Measurements from ENCODE around the gene MAGED4B.
"Not testable (repeated sequence)": the region's sequence is repeated elsewhere in the genome, so short reads cannot be mapped to it uniquely, and the experiment has no call there.

MAGED4B gene, protein sequence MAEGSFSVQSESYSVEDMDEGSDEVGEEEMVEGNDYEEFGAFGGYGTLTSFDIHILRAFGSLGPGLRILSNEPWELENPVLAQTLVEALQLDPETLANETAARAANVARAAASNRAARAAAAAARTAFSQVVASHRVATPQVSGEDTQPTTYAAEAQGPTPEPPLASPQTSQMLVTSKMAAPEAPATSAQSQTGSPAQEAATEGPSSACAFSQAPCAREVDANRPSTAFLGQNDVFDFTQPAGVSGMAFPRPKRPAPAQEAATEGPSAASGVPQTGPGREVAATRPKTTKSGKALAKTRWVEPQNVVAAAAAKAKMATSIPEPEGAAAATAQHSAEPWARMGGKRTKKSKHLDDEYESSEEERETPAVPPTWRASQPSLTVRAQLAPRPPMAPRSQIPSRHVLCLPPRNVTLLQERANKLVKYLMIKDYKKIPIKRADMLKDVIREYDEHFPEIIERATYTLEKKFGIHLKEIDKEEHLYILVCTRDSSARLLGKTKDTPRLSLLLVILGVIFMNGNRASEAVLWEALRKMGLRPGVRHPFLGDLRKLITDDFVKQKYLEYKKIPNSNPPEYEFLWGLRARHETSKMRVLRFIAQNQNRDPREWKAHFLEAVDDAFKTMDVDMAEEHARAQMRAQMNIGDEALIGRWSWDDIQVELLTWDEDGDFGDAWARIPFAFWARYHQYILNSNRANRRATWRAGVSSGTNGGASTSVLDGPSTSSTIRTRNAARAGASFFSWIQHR

DNA sequence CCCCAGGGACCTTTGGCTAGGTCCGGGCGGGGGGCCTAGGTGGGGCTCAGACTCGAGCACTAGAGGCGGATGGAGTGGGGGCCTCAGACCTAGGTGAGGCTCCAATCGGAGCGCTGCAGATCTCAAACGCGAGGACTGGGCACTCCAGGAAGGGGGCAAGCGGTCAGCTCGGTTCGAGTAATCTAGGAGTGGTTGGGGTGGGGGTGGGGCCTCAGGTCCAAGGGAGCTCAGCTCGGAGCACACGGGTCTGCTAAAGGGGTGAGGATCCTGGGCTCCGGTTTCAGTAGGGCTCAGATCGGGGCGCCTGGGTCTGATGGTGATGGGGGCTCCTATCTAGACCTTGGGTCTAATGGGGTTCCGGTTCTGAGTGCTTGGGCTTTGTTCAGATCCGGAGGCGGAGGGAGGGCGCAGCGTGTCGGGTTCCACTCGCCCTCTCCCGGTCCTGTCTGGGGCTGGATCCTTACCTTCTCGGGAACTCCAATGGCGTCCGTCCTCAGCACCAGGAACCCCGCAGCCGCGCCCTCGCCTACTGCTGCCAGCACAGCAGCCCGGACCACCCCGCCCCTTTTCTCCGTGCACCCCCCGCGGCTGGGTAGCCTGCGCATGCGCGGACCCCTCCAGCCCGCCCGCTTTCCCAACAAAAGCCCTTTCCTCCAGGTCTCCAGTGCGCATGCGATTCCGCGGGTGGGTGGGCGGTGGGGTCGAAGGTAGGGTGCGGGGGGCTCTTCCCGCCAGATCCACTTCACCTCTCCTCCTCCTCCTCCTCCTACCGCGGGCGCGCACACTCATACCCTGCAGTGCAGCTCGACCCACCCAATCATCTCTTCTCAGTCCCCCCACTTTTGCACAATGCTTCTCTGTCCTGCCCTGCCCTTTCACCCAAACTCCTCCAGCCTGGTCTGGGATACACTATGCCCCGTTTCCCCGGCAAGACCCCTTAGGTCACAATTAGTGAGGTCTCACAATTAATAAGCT is at the start of gene MAGED4B:
Gene MAGED4B (minus strand): TSS at position 518 of the 975 bp plus-strand sequence. CDS start 1,011 bp downstream, outside the sequence.
- H3K27me3 ChIP-seq (ENCODE audit: control insufficient read depth in 1 of 2, insufficient read depth in 2 of 2, low read length in 2 of 2); H3K4me1 ChIP-seq (ENCODE audit: control insufficient read depth, insufficient read depth, low read length); H3K9me3 ChIP-seq (ENCODE audit: control insufficient read depth in 2 of 2, low read length in 2 of 2); H3K36me3 ChIP-seq (ENCODE audit: control insufficient read depth in 2 of 2, insufficient read depth in 2 of 2, low read length in 2 of 2); H3K27ac ChIP-seq (ENCODE audit: low read length); H3K9ac ChIP-seq (ENCODE audit: low read length in 2 of 2); H3K4me3 ChIP-seq (ENCODE audit: low read length in 2 of 2): not testable (repeated sequence)

DNA sequence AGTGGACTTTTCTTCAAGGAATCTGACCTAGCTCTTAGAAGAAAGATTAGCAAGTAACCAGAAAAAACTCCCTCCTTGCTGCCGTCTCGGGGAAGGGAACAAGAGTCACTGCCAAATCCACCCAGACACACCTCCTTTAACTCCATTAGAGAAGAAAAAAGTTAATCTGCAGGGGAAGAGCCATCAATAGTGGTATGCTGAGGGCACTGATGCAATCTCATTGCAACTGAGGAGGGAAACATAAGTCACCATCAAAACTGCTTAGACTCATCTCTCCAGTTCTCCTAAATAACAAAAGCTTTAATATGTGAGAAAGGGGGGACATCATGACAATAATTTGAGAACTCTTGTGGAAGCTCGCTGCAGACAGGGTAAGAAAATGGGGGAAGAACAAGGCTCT is 49.3 kb upstream of the MAGED4B start:
- Histone ChIP-seq H3K9ac (ENCODE audit: low read length in 2 of 2) (no peak overlapping the region), H3K9me3 (ENCODE audit: control insufficient read depth in 2 of 2, low read length in 2 of 2) (no peaks in the 10 kb centered on the region), H3K4me1 (ENCODE audit: control insufficient read depth, insufficient read depth, low read length) (no peaks in the 10 kb centered on the region), H3K27ac (ENCODE audit: low read length) (no peak overlapping the region), H3K4me3 (ENCODE audit: low read length in 2 of 2) (no peak overlapping the region), H3K36me3 (ENCODE audit: control insufficient read depth in 2 of 2, insufficient read depth in 2 of 2, low read length in 2 of 2) (no peaks in the 10 kb centered on the region), H3K27me3 (ENCODE audit: control insufficient read depth in 1 of 2, insufficient read depth in 2 of 2, low read length in 2 of 2) (no peaks in the 10 kb centered on the region)

DNA sequence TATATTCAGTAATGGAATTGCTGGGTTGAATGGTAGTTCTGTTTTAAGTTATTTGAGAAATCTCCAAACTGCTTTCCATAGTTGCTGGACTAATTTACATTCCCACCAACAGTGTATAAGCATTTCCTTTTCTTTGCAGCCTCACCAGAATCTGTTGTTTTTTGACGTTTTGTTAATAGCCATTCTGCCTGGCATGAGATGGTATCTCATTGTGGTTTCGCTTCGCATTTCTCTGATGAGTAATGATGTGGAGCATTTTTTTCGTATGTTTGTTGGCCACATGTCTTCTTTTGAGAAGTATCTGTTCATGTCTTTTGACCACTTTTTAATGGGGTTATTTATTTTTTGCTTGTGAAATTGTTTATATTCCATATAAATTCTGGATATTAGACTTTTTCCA is 13.6 kb upstream of the MAGED4B start:
- H3K4me1 ChIP-seq (ENCODE audit: control insufficient read depth, insufficient read depth, low read length): no peaks in the 10 kb centered on the region
- no peaks in the 10 kb centered on the region for H3K36me3 ChIP-seq (ENCODE audit: control insufficient read depth in 2 of 2, insufficient read depth in 2 of 2, low read length in 2 of 2)
- no peaks in the 10 kb centered on the region for H3K9me3 ChIP-seq (ENCODE audit: control insufficient read depth in 2 of 2, low read length in 2 of 2)
- no peak overlapping the region for H3K4me3 ChIP-seq (ENCODE audit: low read length in 2 of 2)
- peaks cover 0 to 2% of the 10 kb centered on the region in 2 donors for H3K27me3 ChIP-seq (ENCODE audit: control insufficient read depth in 1 of 2, insufficient read depth in 2 of 2, low read length in 2 of 2)
- no peak overlapping the region for H3K9ac ChIP-seq (ENCODE audit: low read length in 2 of 2)
- H3K27ac ChIP-seq (ENCODE audit: low read length): no peak overlapping the region

DNA sequence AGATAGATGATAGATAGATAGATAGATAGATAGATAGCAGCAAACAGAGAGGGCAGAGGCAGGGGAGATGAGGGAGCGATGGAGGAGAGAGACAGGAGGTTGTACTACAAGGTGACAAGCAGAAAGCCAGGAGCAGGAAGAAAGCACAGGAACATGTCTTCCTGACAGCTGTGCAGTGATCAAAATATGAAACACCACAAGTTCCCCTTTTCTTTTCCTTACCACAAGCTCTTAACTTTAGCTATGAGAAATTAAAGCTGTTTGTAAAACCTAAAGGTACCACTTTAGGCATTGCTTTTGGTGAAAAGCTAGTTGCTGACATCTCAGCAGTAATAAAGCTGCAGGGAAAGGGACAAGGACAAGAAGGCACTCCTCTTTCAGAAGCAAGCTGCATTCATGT is 9.1 kb upstream of the MAGED4B start:
- Histone ChIP-seq H3K27me3 (ENCODE audit: control insufficient read depth in 1 of 2, insufficient read depth in 2 of 2, low read length in 2 of 2) (peaks cover 0 to 4% of the 10 kb centered on the region in 2 donors), H3K4me1 (ENCODE audit: control insufficient read depth, insufficient read depth, low read length) (no peaks in the 10 kb centered on the region), H3K36me3 (ENCODE audit: control insufficient read depth in 2 of 2, insufficient read depth in 2 of 2, low read length in 2 of 2) (no peaks in the 10 kb centered on the region), H3K4me3 (ENCODE audit: low read length in 2 of 2) (no peak overlapping the region), H3K27ac (ENCODE audit: low read length) (no peak overlapping the region), H3K9me3 (ENCODE audit: control insufficient read depth in 2 of 2, low read length in 2 of 2) (no peaks in the 10 kb centered on the region), H3K9ac (ENCODE audit: low read length in 2 of 2) (no peak overlapping the region)

DNA sequence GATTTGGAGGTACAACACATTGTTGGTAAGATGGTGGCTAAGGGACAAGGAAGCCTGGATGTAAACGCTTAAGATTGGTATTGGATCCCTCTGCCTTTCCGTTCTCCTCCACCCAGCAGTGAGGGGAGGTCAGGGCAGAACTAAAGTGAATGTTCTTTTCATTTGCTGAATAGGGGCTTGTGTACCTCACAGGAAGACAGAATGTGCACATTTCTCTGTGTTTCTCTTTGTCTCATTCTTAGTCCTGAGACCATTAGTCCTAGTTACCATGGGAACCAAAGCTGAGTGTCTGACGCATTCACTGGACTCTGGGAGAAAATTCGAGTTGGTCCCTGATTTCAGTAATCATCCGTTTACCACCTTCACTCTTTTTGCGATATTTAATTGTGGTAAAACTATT is 26.7 kb downstream of the MAGED4B start:
- H3K4me3 ChIP-seq (ENCODE audit: low read length in 2 of 2); H3K9ac ChIP-seq (ENCODE audit: low read length in 2 of 2); H3K4me1 ChIP-seq (ENCODE audit: control insufficient read depth, insufficient read depth, low read length); H3K27ac ChIP-seq (ENCODE audit: low read length); H3K9me3 ChIP-seq (ENCODE audit: control insufficient read depth in 2 of 2, low read length in 2 of 2); H3K36me3 ChIP-seq (ENCODE audit: control insufficient read depth in 2 of 2, insufficient read depth in 2 of 2, low read length in 2 of 2): not testable (repeated sequence)
- peaks cover 0 to 12% of the 10 kb centered on the region in 2 donors for H3K27me3 ChIP-seq (ENCODE audit: control insufficient read depth in 1 of 2, insufficient read depth in 2 of 2, low read length in 2 of 2)

DNA sequence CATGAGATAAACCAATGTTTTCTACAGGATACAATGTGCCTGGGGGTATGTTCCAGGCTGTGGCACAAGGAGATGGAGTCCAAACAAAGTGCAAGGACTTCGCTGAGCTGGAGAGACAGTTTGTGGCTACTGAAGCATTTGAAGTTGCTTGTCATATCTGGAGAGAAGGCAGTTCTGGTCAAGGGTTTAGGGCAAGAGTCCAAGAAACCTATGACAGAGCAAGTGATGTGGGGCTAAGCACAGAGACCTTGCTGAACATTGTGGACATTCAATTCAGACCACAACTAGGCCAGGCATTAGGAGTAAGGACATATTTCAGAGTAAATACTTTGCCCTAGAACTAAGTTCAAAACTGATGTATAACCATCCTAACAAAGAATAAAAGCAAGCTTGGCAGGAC is 34.8 kb downstream of the MAGED4B start:
- Histone ChIP-seq H3K9ac (ENCODE audit: low read length in 2 of 2) (no peak overlapping the region), H3K9me3 (ENCODE audit: control insufficient read depth in 2 of 2, low read length in 2 of 2) (no peaks in the 10 kb centered on the region), H3K27ac (ENCODE audit: low read length) (no peak overlapping the region), H3K4me3 (ENCODE audit: low read length in 2 of 2) (no peak overlapping the region), H3K36me3 (ENCODE audit: control insufficient read depth in 2 of 2, insufficient read depth in 2 of 2, low read length in 2 of 2) (no peaks in the 10 kb centered on the region), H3K27me3 (ENCODE audit: control insufficient read depth in 1 of 2, insufficient read depth in 2 of 2, low read length in 2 of 2) (peaks cover 0 to 22% of the 10 kb centered on the region in 2 donors), H3K4me1 (ENCODE audit: control insufficient read depth, insufficient read depth, low read length) (no peaks in the 10 kb centered on the region)

DNA sequence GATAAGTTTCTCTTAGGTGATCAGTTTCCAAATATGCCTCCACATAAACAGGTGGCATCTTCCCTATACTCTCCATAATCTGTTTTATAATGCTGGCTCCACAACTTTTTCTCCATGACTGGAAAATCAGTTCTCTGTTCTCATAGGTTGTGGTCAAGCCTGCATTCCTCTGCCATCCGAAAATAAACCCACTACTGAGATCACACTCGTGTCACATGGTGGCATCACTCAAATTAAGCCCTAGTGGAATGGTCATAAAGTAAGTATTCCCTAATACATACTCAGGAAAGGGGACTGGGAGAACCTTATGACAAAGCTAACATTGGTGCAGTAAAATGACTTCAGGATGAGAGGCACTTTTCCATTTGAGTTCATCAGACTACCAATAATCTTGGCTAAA is 37.6 kb downstream of the MAGED4B start:
- Histone ChIP-seq H3K9ac (ENCODE audit: low read length in 2 of 2) (no peak overlapping the region), H3K27ac (ENCODE audit: low read length) (no peak overlapping the region), H3K9me3 (ENCODE audit: control insufficient read depth in 2 of 2, low read length in 2 of 2) (no peaks in the 10 kb centered on the region), H3K4me1 (ENCODE audit: control insufficient read depth, insufficient read depth, low read length) (no peaks in the 10 kb centered on the region), H3K36me3 (ENCODE audit: control insufficient read depth in 2 of 2, insufficient read depth in 2 of 2, low read length in 2 of 2) (no peaks in the 10 kb centered on the region), H3K27me3 (ENCODE audit: control insufficient read depth in 1 of 2, insufficient read depth in 2 of 2, low read length in 2 of 2) (peaks cover 0 to 9% of the 10 kb centered on the region in 2 donors), H3K4me3 (ENCODE audit: low read length in 2 of 2) (no peak overlapping the region)

DNA sequence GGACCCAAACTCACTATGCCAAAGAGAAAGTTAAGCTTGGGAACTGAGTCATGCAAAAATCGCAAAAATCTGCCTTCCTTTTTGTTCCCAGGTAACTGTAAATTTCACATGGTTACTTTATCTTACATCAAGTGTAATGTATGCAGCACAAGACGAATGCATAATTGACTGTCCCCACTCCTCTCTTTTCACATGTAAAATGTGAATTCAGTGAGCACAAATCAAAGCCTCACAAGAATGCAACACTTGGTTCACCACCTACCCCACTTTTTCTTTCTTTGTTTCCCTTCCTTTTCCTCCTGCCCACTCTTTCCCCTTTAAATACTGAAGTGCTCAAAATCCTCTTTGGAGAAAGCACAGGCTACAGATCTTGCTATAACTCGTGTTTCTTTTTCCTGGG is 53.2 kb downstream of the MAGED4B start:
- Histone ChIP-seq H3K9ac (ENCODE audit: low read length in 2 of 2) (no peak overlapping the region), H3K36me3 (ENCODE audit: control insufficient read depth in 2 of 2, insufficient read depth in 2 of 2, low read length in 2 of 2) (no peaks in the 10 kb centered on the region), H3K27ac (ENCODE audit: low read length) (no peak overlapping the region), H3K4me3 (ENCODE audit: low read length in 2 of 2) (no peak overlapping the region), H3K9me3 (ENCODE audit: control insufficient read depth in 2 of 2, low read length in 2 of 2) (no peaks in the 10 kb centered on the region), H3K27me3 (ENCODE audit: control insufficient read depth in 1 of 2, insufficient read depth in 2 of 2, low read length in 2 of 2) (no peaks in the 10 kb centered on the region), H3K4me1 (ENCODE audit: control insufficient read depth, insufficient read depth, low read length) (no peaks in the 10 kb centered on the region)

All from stomach smooth muscle (tissue), 2 donors.